HCT116 (cell line): ENCODE results near the gene SYNRG. TPM values are rescaled to one million over a fixed set of nuclear protein-coding genes. Genes with fewer than 3 reads are reported as not detected.

Source experiments
- ATAC-seq: fragments of 200-7000 bp; cut with Tn5 transposase; 2 replicates; pipeline ENCODE4 v1.9.1; 2020; ENCODE audit warnings: mild to moderate bottlenecking, moderate library complexity
- BruUV-seq: library from RNA; stranded (reverse); fragments of 400-500 nt; replicated peaks from 2 replicates; lab custom pipeline; 2021; lab: Mats Ljungman, UMichigan
- CTCF ChIA-PET: fragments of 300-600 bp; sonication (Branson Sonifier 250); formaldehyde crosslinking; loops from one replicate; lab custom pipeline; 2021; ENCODE audit warnings: antibody characterized with exemption; lab: Charles Lee
- POLR2A ChIA-PET: fragments of 300-600, 350-600 bp; sonication (Branson Sonifier 250); formaldehyde crosslinking; loops from one replicate; lab custom pipeline; 2021; ENCODE audit warnings: antibody characterized with exemption; lab: Charles Lee
- RAD21 ChIA-PET, 2 experiments: fragments of 300-600 bp; sonication (Branson Sonifier 250); formaldehyde crosslinking; loops; one replicate each; lab custom pipeline; 2023; ENCODE audit warnings: low total read pairs in 2 of 2; ENCODE audit not compliant: uncharacterized antibody in 2 of 2, unreplicated experiment in 2 of 2, low non-redundant PET in 1 of 2; lab: Charles Lee
- DNase-seq: peaks from one replicate; pipeline ENCODE4 v3.0.0-alpha.2; 2010; ENCODE audit warnings: low read depth, low spot score
- H2AFZ ChIP-seq: fragments of 200-600 bp; shearing (Covaris generic), sonication (generic); 2 replicates; pipeline ENCODE4 v1.6.1; 2017; ENCODE audit warnings: low read depth, mixed run types, mixed read lengths, antibody characterized with exemption, low read length; ENCODE audit not compliant: poor library complexity, severe bottlenecking
- H3K27ac ChIP-seq: 2 replicates; pipeline ENCODE4 v1.5.1; 2012; ENCODE audit warnings: low read depth, low read length
- H3K27me3 ChIP-seq: fragments of 200-600 bp; sonication (generic); 2 replicates; pipeline ENCODE4 v1.6.1; 2016; ENCODE audit warnings: mixed run types, low read length, mixed read lengths; ENCODE audit not compliant: insufficient read depth
- H3K36me3 ChIP-seq, 2 experiments: fragments of 200-500 bp in 1 of 2; fragments of 200-600 bp in 1 of 2; sonication (Bioruptor generic) in 1 of 2; sonication (generic) in 1 of 2; 2 replicates each; pipeline versions ENCODE4 v1.5.1 to v1.6.1; 2014 to 2016; ENCODE audit warnings: low read length in 2 of 2, inconsistent platforms in 1 of 2, mixed read lengths in 1 of 2, mixed run types in 1 of 2; ENCODE audit not compliant: insufficient read depth in 2 of 2, control insufficient read depth in 1 of 2
- H3K4me1 ChIP-seq, 2 experiments: fragments of 200-600 bp in 1 of 2; sonication (generic) in 1 of 2; 2 replicates each; pipeline versions ENCODE4 v1.5.1 to v1.6.1; 2012 to 2017; ENCODE audit warnings: low read length in 2 of 2, inconsistent platforms in 1 of 2, mild to moderate bottlenecking in 1 of 2, mixed read lengths in 1 of 2, mixed run types in 1 of 2, moderate library complexity in 1 of 2; ENCODE audit not compliant: insufficient read depth in 2 of 2, control insufficient read depth in 1 of 2
- H3K4me2 ChIP-seq: fragments of 200-600 bp; sonication (generic); 2 replicates; pipeline ENCODE4 v1.6.1; 2017; ENCODE audit warnings: mixed run types, low read length, mixed read lengths
- H3K4me3 ChIP-seq, 2 experiments: fragments of 200-600 bp in 1 of 2; sonication (generic) in 1 of 2; replicated peaks in 1 of 2; 2 replicates each; pipeline ENCODE4 v1.5.1; 2011 to 2016; ENCODE audit warnings: low read length in 2 of 2, control low read depth in 1 of 2, low read depth in 1 of 2, mild to moderate bottlenecking in 1 of 2, mixed read lengths in 1 of 2, mixed run types in 1 of 2
- H3K79me2 ChIP-seq: fragments of 200-600 bp; sonication (generic); 2 replicates; pipeline ENCODE4 v1.6.1; 2017; ENCODE audit warnings: mild to moderate bottlenecking, mixed run types, low read length, moderate library complexity, mixed read lengths; ENCODE audit not compliant: insufficient read depth
- H3K9ac ChIP-seq: fragments of 200-600 bp; sonication (generic); 2 replicates; pipeline ENCODE4 v1.6.1; 2016; ENCODE audit warnings: low read length, mixed read lengths
- H3K9me2 ChIP-seq: fragments of 200-600 bp; sonication (generic), shearing (Covaris generic); 2 replicates; pipeline ENCODE4 v1.6.1; 2017; ENCODE audit warnings: mixed run types, mild to moderate bottlenecking, moderate library complexity; ENCODE audit not compliant: insufficient read depth
- H3K9me3 ChIP-seq, 2 experiments: fragments of 200-500 bp in 1 of 2; fragments of 200-600 bp in 1 of 2; sonication (Bioruptor generic) in 1 of 2; sonication (generic) in 1 of 2; 2 replicates each; pipeline ENCODE4 v1.6.1; 2014 to 2017; ENCODE audit warnings: low read length in 2 of 2, mixed read lengths in 2 of 2, inconsistent platforms in 1 of 2, low read depth in 1 of 2, mild to moderate bottlenecking in 1 of 2, mixed run types in 1 of 2, moderate library complexity in 1 of 2; ENCODE audit not compliant: control insufficient read depth in 1 of 2, insufficient read depth in 1 of 2
- H4K20me1 ChIP-seq: fragments of 200-600 bp; sonication (generic), shearing (Covaris generic); 2 replicates; pipeline ENCODE4 v1.6.1; 2017; ENCODE audit warnings: mixed run types, mild to moderate bottlenecking, moderate library complexity; ENCODE audit not compliant: insufficient read depth
- CBX3 ChIP-seq: IDR thresholded peaks from 2 replicates; pipeline ENCODE4 v1.6.1; 2012; ENCODE audit warnings: low read depth
- ELF1 ChIP-seq: IDR thresholded peaks from 2 replicates; pipeline ENCODE4 v1.6.1; 2012; ENCODE audit warnings: low read depth, borderline replicate concordance
- EZH2phosphoT487 ChIP-seq: fragments of 200-600 bp; IDR thresholded peaks from 2 replicates; pipeline ENCODE4 v1.6.1; 2018; ENCODE audit warnings: antibody characterized with exemption, borderline replicate concordance
- JUND ChIP-seq: IDR thresholded peaks from 2 replicates; pipeline ENCODE4 v1.6.1; 2012
- RAD21 ChIP-seq: IDR thresholded peaks from 2 replicates; pipeline ENCODE4 v1.6.1; 2012; ENCODE audit warnings: low read depth, mild to moderate bottlenecking
- REST ChIP-seq: IDR thresholded peaks from 2 replicates; pipeline ENCODE4 v1.6.1; 2012; ENCODE audit warnings: low read depth
- SIN3A ChIP-seq: IDR thresholded peaks from 2 replicates; pipeline ENCODE4 v1.6.1; 2012; ENCODE audit warnings: low read depth
- SRF ChIP-seq: IDR thresholded peaks from 2 replicates; pipeline ENCODE4 v1.6.1; 2012; ENCODE audit warnings: low read depth
- ZFX ChIP-seq: fragments of 450-650 bp; IDR thresholded peaks from 2 replicates; pipeline ENCODE4 v1.6.1; 2017
- intact Hi-C: fragments of 100-400 bp; cut with micrococcal nuclease; formaldehyde crosslinking; loops from 2 replicates; pipeline ENCODE4 v1.10.0; 2022
- total RNA-seq: library from RNA; stranded (reverse); gene quantifications from one replicate; pipeline ENCODE4 v1.2.1, GENCODE V29; 2021; ENCODE audit not compliant: unreplicated experiment

SYNRG gene
- total RNA-seq, 1 experiment from 2014 or later, result 23.8 TPM

- BruUV-seq, result no TSS peak
- ATAC-seq, result no peak
- RAD21 ChIA-PET, result no interaction called here
Observed at GRCh38 chr17:37513711-37514110, 95.5 kb downstream of the SYNRG start.

More at GRCh38 chr17:37513711-37514110, 95.5 kb downstream of the SYNRG start:
- H3K9ac ChIP-seq, result no peak overlapping the region
- H2AFZ ChIP-seq, result no peak overlapping the region
- no peaks in the 10 kb centered on the region for H4K20me1 ChIP-seq
- H3K9me3 ChIP-seq, result no peaks in the 10 kb centered on the region
- peaks cover 14 to 16% of the 10 kb centered on the region in 2 experiments; a peak in 3 of 4 replicates for H3K36me3 ChIP-seq
- CTCF ChIA-PET, result no interaction called here
- H3K27ac ChIP-seq, result no peak overlapping the region
- no peak overlapping the region for H3K4me3 ChIP-seq
- no peaks in the 10 kb centered on the region for H3K4me1 ChIP-seq
- H3K27me3 ChIP-seq, result no peaks in the 10 kb centered on the region
- H3K4me2 ChIP-seq, result no peak overlapping the region
- peaks cover 21% of the 10 kb centered on the region for H3K79me2 ChIP-seq
- DNase-seq, result no peak
- no peaks in the 10 kb centered on the region for H3K9me2 ChIP-seq
- POLR2A ChIA-PET, result no interaction called here
- intact Hi-C loops, result no loop called here
- TF ChIP-seq REST (no peak), JUND (no peak), ZFX (no peak), RAD21 (no peak), ELF1 (no peak), SRF (no peak), CBX3 (no peak), SIN3A (no peak), EZH2phosphoT487 (no peak)
- TF ChIP-seq, all 23 proteins: peak for 0
